Loucy (cell line): ENCODE results near the gene SNX25.

ENCODE experiments used
- CTCF ChIP-seq: fragments of 200-600 bp; sonication (generic); conservative IDR thresholded peaks from 2 replicates; pipeline ENCODE4 v1.5.1; 2014; ENCODE audit warnings: mild to moderate bottlenecking, antibody characterized with exemption, low read length
- EZH2phosphoT487 ChIP-seq: fragments of 200-600 bp; IDR thresholded peaks from 2 replicates; pipeline ENCODE4 v1.6.1; 2018; ENCODE audit warnings: antibody characterized with exemption, mild to moderate bottlenecking, moderate library complexity, borderline replicate concordance

DNA sequence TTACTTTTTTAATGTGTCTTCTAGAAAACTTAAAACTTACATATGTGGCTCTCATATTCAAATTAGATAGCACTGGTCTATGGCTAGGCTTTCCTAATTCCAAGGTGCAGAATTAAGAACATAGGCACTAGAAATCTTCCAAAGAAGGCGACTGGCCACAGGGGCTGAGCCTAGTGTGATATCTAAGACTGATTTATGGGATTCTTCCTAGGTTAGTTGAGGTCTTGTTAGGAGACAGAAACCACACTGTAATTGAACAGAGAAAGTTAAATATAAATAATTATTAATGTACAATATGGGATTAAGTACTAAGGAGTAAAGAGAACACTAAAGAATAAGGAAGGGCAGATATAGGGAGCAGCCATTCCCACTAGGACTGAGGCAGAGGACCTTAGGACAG is 48.3 kb downstream of the SNX25 start:
- TF ChIP-seq CTCF (no peak), EZH2phosphoT487 (no peak)
